Stimulated activated CD8-positive, alpha-beta memory T cell treated with anti-CD3 and anti-CD28 coated beads, Interleukin-7, amount 100 ng/mL, for 4 hours (primary cell): Measurements from ENCODE around the gene TTF2.

Experiments used
- DNase-seq, 2 donors: peaks; one replicate each; pipeline ENCODE4 v3.0.0-alpha.2; 2020; ENCODE audit warnings: low read depth in 2 of 2

Gene TTF2

GRCh38 chr1:117046781-117047180 is 13.3 kb upstream of the TTF2 start:
- DNase-seq: no peak

GRCh38 chr1:117047271-117047670 is 12.9 kb upstream of the TTF2 start:
- no peak for DNase-seq

- DNase-seq: no peak
Measured at GRCh38 chr1:117049857-117050256, 10.3 kb upstream of the TTF2 start.

GRCh38 chr1:117051224-117052064 is 8.7 kb upstream of the TTF2 start:
- DNase-seq: peak in 1 of 2 donors; percentile 16

- DNase-seq: no peak
Measured at GRCh38 chr1:117054068-117054467, 6.1 kb upstream of the TTF2 start.

- DNase-seq: no peak
Measured at GRCh38 chr1:117058810-117059209, 1.3 kb upstream of the TTF2 start.

GRCh38 chr1:117059334-117059677 is 820 bp upstream of the TTF2 start:
- DNase-seq: peak; percentile 42 to 62

GRCh38 chr1:117060441-117061317 is 553 bp downstream of the TTF2 start:
- DNase-seq: no peak

GRCh38 chr1:117061986-117062415 is 1.9 kb downstream of the TTF2 start:
- DNase-seq: no peak

- DNase-seq: no peak
Measured at GRCh38 chr1:117066367-117066766, 6.2 kb downstream of the TTF2 start.

- no peak for DNase-seq
Measured at GRCh38 chr1:117067533-117068370, 7.6 kb downstream of the TTF2 start.

GRCh38 chr1:117068580-117068979 is 8.5 kb downstream of the TTF2 start:
- no peak for DNase-seq

GRCh38 chr1:117069220-117069844 is 9.2 kb downstream of the TTF2 start:
- no peak for DNase-seq

GRCh38 chr1:117070124-117070523 is 10.0 kb downstream of the TTF2 start:
- no peak for DNase-seq

GRCh38 chr1:117076648-117077047 is 16.5 kb downstream of the TTF2 start:
- no peak for DNase-seq

- DNase-seq: peak; percentile 28 to 37
Measured at GRCh38 chr1:117077267-117077666, 17.1 kb downstream of the TTF2 start.

- DNase-seq: no peak
Measured at GRCh38 chr1:117079737-117080136, 19.6 kb downstream of the TTF2 start.

- no peak for DNase-seq
Measured at GRCh38 chr1:117084231-117084630, 24.1 kb downstream of the TTF2 start.

- no peak for DNase-seq
Measured at GRCh38 chr1:117087686-117088085, 27.6 kb downstream of the TTF2 start.

- DNase-seq: no peak
Measured at GRCh38 chr1:117089996-117090395, 29.9 kb downstream of the TTF2 start.

GRCh38 chr1:117092594-117092993 is 32.5 kb downstream of the TTF2 start:
- no peak for DNase-seq
